ENCODE data around the gene RFLNA.

DNA sequence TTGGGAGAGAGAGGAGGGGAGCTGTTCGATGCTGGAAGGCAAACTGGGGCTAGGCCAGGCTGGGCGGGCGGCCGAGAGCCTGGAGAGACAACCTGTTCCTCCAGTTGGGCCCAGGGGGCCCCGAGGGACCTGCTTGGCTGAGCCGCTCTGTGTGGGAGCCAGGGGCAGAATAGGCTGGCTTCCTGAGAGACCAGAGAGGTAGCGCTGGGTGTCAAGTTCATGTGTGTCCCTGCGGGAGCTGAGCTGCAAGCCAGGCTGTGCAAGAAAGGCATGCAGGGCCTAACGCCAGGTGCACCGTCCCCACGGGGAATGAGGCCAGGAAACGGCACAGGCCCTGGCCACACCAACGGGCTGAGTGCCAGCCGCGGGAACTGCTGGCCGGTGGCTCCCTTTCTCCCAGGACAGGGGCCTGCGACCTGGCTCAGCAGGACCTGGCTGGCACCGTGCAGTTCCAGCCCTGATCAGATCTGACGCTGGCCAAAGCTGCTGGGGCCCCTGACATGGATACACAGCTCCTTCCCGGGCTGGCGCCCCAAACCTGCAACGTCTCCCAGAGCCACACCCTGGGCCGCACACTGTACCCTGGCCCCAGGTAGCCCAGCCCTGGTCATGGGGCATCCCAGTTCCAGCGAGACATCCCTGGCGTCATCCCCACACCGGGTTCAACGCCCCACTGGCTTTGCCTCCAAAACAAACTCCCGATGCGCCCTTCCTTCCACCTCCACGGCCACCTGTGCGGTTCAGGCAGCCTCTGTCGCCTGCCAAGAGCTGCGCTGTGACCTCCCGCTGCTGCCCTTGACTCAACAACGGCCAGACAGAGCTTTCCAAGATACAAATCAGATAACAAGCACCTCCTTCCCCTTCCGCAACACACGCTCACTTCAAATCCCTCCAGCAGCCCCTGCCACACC lies 65.0 kb downstream of the RFLNA start:
- TF ChIP-seq, protein P1, sequence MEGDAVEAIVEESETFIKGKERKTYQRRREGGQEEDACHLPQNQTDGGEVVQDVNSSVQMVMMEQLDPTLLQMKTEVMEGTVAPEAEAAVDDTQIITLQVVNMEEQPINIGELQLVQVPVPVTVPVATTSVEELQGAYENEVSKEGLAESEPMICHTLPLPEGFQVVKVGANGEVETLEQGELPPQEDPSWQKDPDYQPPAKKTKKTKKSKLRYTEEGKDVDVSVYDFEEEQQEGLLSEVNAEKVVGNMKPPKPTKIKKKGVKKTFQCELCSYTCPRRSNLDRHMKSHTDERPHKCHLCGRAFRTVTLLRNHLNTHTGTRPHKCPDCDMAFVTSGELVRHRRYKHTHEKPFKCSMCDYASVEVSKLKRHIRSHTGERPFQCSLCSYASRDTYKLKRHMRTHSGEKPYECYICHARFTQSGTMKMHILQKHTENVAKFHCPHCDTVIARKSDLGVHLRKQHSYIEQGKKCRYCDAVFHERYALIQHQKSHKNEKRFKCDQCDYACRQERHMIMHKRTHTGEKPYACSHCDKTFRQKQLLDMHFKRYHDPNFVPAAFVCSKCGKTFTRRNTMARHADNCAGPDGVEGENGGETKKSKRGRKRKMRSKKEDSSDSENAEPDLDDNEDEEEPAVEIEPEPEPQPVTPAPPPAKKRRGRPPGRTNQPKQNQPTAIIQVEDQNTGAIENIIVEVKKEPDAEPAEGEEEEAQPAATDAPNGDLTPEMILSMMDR (IDR thresholded peaks at IDR 0.05; ENCODE audit: low read depth, low read length), result no peak
- TF ChIP-seq EZH2phosphoT487 (IDR thresholded peaks at IDR 0.05; ENCODE audit: low read depth), result no peak
